Uterus (tissue), 2 donors: ENCODE results near the gene ARHGEF6.

Experiments
- POLR2A ChIP-seq, 2 donors: fragments of 450-650 bp; IDR thresholded peaks; one replicate each; pipeline ENCODE4 v1.6.1; 2016; ENCODE audit warnings: antibody characterized with exemption in 2 of 2, mild to moderate bottlenecking in 1 of 2, moderate library complexity in 1 of 2
- TF ChIP-seq, protein P1 (sequence below), 4 experiments: fragments of 200-600 bp in 2 of 4; fragments of 450-650 bp in 2 of 4; sonication (generic) in 2 of 4; IDR thresholded peaks; one replicate each; pipeline ENCODE4 v1.5.1; 2016 to 2019; ENCODE audit warnings: antibody characterized with exemption in 4 of 4, mild to moderate bottlenecking in 2 of 4, moderate library complexity in 1 of 4

DNA sequence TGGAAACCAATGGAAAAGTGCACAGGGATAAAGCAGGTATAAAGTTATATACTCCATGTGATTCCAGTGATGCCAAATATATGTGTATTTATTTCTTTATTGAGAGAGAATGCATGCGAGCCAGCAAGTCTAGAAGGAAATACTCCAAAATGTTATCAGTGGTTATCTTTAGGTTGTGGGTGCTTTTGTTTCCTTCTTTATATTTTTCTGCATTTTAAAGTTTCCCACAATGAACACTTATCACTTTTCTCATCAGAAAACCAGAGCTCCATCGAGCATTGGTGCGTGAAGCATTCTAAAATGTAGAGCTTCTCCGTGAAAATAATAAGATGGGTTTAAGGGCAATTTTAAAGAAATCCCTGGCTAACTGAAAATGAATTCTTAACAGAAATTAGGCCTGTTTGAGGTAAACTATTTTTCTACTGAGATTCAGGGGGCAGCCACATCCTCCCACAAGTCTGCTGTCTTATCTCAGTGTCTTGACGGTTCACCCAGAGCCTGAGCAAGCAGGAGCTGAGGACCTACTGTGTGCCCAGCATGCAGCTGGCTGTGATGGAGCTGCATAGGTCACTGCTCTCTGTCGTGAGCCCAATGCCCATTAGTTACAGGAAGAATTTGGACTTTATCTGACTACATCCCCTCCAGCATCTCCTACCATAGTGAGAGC, 151.5 kb downstream of the ARHGEF6 start:
- TF ChIP-seq, protein P1, sequence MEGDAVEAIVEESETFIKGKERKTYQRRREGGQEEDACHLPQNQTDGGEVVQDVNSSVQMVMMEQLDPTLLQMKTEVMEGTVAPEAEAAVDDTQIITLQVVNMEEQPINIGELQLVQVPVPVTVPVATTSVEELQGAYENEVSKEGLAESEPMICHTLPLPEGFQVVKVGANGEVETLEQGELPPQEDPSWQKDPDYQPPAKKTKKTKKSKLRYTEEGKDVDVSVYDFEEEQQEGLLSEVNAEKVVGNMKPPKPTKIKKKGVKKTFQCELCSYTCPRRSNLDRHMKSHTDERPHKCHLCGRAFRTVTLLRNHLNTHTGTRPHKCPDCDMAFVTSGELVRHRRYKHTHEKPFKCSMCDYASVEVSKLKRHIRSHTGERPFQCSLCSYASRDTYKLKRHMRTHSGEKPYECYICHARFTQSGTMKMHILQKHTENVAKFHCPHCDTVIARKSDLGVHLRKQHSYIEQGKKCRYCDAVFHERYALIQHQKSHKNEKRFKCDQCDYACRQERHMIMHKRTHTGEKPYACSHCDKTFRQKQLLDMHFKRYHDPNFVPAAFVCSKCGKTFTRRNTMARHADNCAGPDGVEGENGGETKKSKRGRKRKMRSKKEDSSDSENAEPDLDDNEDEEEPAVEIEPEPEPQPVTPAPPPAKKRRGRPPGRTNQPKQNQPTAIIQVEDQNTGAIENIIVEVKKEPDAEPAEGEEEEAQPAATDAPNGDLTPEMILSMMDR (IDR thresholded peaks at IDR 0.05): no peak
- no peak for TF ChIP-seq POLR2A (IDR thresholded peaks at IDR 0.05)
